WTC11 (cell line): ENCODE results near the gene CMYA5.

ENCODE experiments used
- CREB1 ChIP-seq: sonication (generic); formaldehyde crosslinking; IDR thresholded peaks from 2 replicates; pipeline ENCODE4 v1.8.0; 2023; ENCODE audit warnings: mild to moderate bottlenecking, missing genetic modification reagents
- EMX1 ChIP-seq: fragments of 250-450 bp; sonication (Bioruptor Pico); IDR thresholded peaks from 2 replicates; pipeline ENCODE4 v1.8.0; 2021; ENCODE audit warnings: mild to moderate bottlenecking
- ESRRA ChIP-seq: sonication (generic); formaldehyde crosslinking; IDR thresholded peaks from 2 replicates; pipeline ENCODE4 v1.8.1; 2022; ENCODE audit warnings: mild to moderate bottlenecking, missing genetic modification reagents, borderline replicate concordance
- NFE2L1 ChIP-seq: sonication (generic); formaldehyde crosslinking; IDR thresholded peaks from 2 replicates; pipeline ENCODE4 v1.8.1; 2023; ENCODE audit warnings: missing genetic modification reagents
- RELA ChIP-seq: sonication (generic); formaldehyde crosslinking; IDR thresholded peaks from 2 replicates; pipeline ENCODE4 v1.8.1; 2022; ENCODE audit warnings: missing genetic modification reagents, mild to moderate bottlenecking, borderline replicate concordance
- SP1 ChIP-seq: sonication (generic); formaldehyde crosslinking; conservative IDR thresholded peaks from 2 replicates; pipeline ENCODE4 v1.8.1; 2022; ENCODE audit warnings: missing genetic modification reagents
- TEAD1 ChIP-seq: sonication (generic); formaldehyde crosslinking; IDR thresholded peaks from 2 replicates; pipeline ENCODE4 v1.8.0; 2022; ENCODE audit warnings: mild to moderate bottlenecking, missing genetic modification reagents
- TF ChIP-seq, protein P1 (sequence below): fragments of 200-600 bp; IDR thresholded peaks from 2 replicates; pipeline ENCODE4 v1.8.0; 2022; ENCODE audit warnings: antibody characterized with exemption
- TF ChIP-seq, protein P2 (sequence below): sonication (generic); formaldehyde crosslinking; IDR thresholded peaks from 2 replicates; pipeline ENCODE4 v1.8.1; 2022; ENCODE audit warnings: mild to moderate bottlenecking, moderate library complexity, missing genetic modification reagents
- TF ChIP-seq, protein P3 (sequence below): sonication (generic); formaldehyde crosslinking; IDR thresholded peaks from 2 replicates; pipeline ENCODE4 v1.8.0; 2022; ENCODE audit warnings: mild to moderate bottlenecking, missing genetic modification reagents
- TF ChIP-seq, protein P4 (sequence below): sonication (generic); formaldehyde crosslinking; IDR thresholded peaks from 2 replicates; pipeline ENCODE4 v1.8.1; 2023; ENCODE audit warnings: mild to moderate bottlenecking, missing genetic modification reagents, moderate library complexity

DNA sequence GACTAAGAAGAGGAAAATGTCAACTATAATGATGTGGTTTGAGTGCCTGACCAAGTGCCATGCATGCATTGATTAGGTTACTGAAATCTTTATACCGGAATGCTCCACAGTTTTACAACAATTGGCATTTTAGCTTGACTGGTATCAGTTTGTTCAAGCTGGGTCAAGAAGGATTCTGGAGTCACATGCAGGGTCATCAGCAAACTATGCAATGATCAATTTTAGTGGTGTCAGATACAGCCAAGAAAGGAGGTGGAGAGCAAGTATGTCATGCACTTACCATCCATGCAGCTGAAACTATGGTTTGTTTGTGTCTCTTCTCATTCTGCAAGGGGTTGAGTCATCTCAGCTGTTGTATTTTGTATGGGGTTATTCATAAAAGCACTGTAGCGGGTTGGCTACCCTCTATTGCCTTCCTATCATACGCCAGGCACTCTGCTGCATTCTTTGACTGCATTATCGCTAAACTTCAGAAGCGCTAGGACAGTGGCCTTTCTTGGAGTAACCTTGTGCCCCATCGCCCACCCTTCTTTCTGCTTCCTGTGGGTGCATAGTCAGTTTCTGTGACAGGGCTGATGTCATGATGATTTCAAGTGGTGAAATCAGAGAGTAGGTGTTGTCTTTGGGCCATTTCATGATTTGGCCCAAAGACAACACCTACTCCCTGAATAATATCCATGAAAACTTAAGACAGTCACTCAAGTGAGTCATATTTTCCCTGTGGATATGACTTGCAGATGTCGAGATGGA is 156.0 kb downstream of the CMYA5 start:
- TF ChIP-seq, protein P1, sequence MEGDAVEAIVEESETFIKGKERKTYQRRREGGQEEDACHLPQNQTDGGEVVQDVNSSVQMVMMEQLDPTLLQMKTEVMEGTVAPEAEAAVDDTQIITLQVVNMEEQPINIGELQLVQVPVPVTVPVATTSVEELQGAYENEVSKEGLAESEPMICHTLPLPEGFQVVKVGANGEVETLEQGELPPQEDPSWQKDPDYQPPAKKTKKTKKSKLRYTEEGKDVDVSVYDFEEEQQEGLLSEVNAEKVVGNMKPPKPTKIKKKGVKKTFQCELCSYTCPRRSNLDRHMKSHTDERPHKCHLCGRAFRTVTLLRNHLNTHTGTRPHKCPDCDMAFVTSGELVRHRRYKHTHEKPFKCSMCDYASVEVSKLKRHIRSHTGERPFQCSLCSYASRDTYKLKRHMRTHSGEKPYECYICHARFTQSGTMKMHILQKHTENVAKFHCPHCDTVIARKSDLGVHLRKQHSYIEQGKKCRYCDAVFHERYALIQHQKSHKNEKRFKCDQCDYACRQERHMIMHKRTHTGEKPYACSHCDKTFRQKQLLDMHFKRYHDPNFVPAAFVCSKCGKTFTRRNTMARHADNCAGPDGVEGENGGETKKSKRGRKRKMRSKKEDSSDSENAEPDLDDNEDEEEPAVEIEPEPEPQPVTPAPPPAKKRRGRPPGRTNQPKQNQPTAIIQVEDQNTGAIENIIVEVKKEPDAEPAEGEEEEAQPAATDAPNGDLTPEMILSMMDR = no peak
- TF ChIP-seq NFE2L1 (CRISPR knock-in tag) (no peak), SP1 (CRISPR knock-in tag) (no peak), ESRRA (CRISPR knock-in tag) (no peak), TEAD1 (CRISPR knock-in tag) (no peak), RELA (CRISPR knock-in tag) (no peak), EMX1 (CRISPR knock-in tag) (no peak), CREB1 (no peak)
- TF ChIP-seq, protein P2, sequence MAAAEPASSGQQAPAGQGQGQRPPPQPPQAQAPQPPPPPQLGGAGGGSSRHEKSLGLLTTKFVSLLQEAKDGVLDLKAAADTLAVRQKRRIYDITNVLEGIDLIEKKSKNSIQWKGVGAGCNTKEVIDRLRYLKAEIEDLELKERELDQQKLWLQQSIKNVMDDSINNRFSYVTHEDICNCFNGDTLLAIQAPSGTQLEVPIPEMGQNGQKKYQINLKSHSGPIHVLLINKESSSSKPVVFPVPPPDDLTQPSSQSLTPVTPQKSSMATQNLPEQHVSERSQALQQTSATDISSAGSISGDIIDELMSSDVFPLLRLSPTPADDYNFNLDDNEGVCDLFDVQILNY (CRISPR knock-in tag) = no peak
- TF ChIP-seq, protein P3, sequence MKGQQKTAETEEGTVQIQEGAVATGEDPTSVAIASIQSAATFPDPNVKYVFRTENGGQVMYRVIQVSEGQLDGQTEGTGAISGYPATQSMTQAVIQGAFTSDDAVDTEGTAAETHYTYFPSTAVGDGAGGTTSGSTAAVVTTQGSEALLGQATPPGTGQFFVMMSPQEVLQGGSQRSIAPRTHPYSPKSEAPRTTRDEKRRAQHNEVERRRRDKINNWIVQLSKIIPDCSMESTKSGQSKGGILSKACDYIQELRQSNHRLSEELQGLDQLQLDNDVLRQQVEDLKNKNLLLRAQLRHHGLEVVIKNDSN (CRISPR knock-in tag) = no peak
- TF ChIP-seq, protein P4, sequence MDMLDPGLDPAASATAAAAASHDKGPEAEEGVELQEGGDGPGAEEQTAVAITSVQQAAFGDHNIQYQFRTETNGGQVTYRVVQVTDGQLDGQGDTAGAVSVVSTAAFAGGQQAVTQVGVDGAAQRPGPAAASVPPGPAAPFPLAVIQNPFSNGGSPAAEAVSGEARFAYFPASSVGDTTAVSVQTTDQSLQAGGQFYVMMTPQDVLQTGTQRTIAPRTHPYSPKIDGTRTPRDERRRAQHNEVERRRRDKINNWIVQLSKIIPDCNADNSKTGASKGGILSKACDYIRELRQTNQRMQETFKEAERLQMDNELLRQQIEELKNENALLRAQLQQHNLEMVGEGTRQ (CRISPR knock-in tag) = no peak
